ENCODE measurements around the gene DUSP7. TPM values are rescaled to one million over a fixed set of nuclear protein-coding genes. Genes with fewer than 3 reads are reported as not detected.

DUSP7 gene
- total RNA-seq, 1 experiment from 2014 or later: 40.9 TPM

- no peak overlapping the region for H3K27ac ChIP-seq (ENCODE audit: low read length)
- H3K9me3 ChIP-seq (ENCODE audit: low read length): no peaks in the 10 kb centered on the region
- H3K4me2 ChIP-seq (ENCODE audit: low read length): no peak overlapping the region
- H3K4me3 ChIP-seq (ENCODE audit: low read length): no peak overlapping the region
- no peak overlapping the region for H3K9ac ChIP-seq (ENCODE audit: low read length)
- TF ChIP-seq EZH2 (IDR thresholded peaks at IDR 0.05; ENCODE audit: low read length, unreplicated experiment): no peak
- TF ChIP-seq EZH2phosphoT487 (IDR thresholded peaks at IDR 0.05; ENCODE audit: borderline replicate concordance, low read length): no peak
- no peak for TF ChIP-seq CTCF (conservative IDR thresholded peaks at IDR 0.05; ENCODE audit: low read depth, low read length)
- intact Hi-C loops (cut with micrococcal nuclease): no loop called here
- no peaks in the 10 kb centered on the region for H3F3A ChIP-seq (ENCODE audit: low read length, unreplicated experiment)
- no peaks in the 10 kb centered on the region for H3K27me3 ChIP-seq (ENCODE audit: low read length)
- no TSS peak for BruUV-seq (replicated peaks)
- no peaks in the 10 kb centered on the region for H3K36me3 ChIP-seq (ENCODE audit: low read depth, low read length)
- H3K9me2 ChIP-seq (replicated peaks; ENCODE audit: low read length): no peaks in the 10 kb centered on the region
- peaks cover 26% of the 10 kb centered on the region for H3K4me1 ChIP-seq (ENCODE audit: insufficient read depth, low read length)
- DNase-seq (no peak), ATAC-seq (no peak)
- ChIA-PET POLR2A (ENCODE audit: unreplicated experiment) (interaction anchor here (0.5 kb wide), 1 partner anchor 25 kb away, joined by 3 read pairs; no protein-coding TSS in a partner anchor), CTCF (no interaction called here)
- H2AFZ ChIP-seq (ENCODE audit: low read length): no peak overlapping the region
- H3K79me2 ChIP-seq (ENCODE audit: low read length): no peaks in the 10 kb centered on the region
- H4K20me1 ChIP-seq (ENCODE audit: low read length): no peaks in the 10 kb centered on the region
Measured at GRCh38 chr3:52061121-52061910, 4.9 kb upstream of the DUSP7 start.

- Histone ChIP-seq H3K79me2 (ENCODE audit: low read length) (peaks cover 13% of the 10 kb centered on the region), H3K9ac (ENCODE audit: low read length) (no peak overlapping the region), H3K9me3 (ENCODE audit: low read length) (no peaks in the 10 kb centered on the region), H4K20me1 (ENCODE audit: low read length) (no peaks in the 10 kb centered on the region), H3K36me3 (ENCODE audit: low read depth, low read length) (no peaks in the 10 kb centered on the region), H2AFZ (ENCODE audit: low read length) (no peak overlapping the region), H3K27me3 (ENCODE audit: low read length) (no peaks in the 10 kb centered on the region), H3K9me2 (replicated peaks; ENCODE audit: low read length) (no peaks in the 10 kb centered on the region), H3K4me3 (ENCODE audit: low read length) (no peak overlapping the region), H3K4me2 (ENCODE audit: low read length) (no peak overlapping the region), H3K4me1 (ENCODE audit: insufficient read depth, low read length) (peaks cover 26% of the 10 kb centered on the region), H3F3A (ENCODE audit: low read length, unreplicated experiment) (no peaks in the 10 kb centered on the region), H3K27ac (ENCODE audit: low read length) (no peak overlapping the region)
- TF ChIP-seq EZH2phosphoT487 (IDR thresholded peaks at IDR 0.05; ENCODE audit: borderline replicate concordance, low read length) (no peak), EZH2 (IDR thresholded peaks at IDR 0.05; ENCODE audit: low read length, unreplicated experiment) (no peak), CTCF (conservative IDR thresholded peaks at IDR 0.05; ENCODE audit: low read depth, low read length) (no peak)
- DNase-seq (no peak), ATAC-seq (no peak)
- no TSS peak for BruUV-seq (replicated peaks)
- CTCF ChIA-PET: no interaction called here
- POLR2A ChIA-PET (ENCODE audit: unreplicated experiment): no interaction called here
- intact Hi-C loops (cut with micrococcal nuclease): loop anchor here (5.0 to 10.0 kb wide), 2 partner anchors 155 to 218 kb away; partner anchors contain the start of gene WDR82
Measured at GRCh38 chr3:52059781-52060180, 3.4 kb upstream of the DUSP7 start.
